T1000 (cell line): ENCODE data around the gene NLGN1.
"Not testable (repeated sequence)": the region's sequence is repeated elsewhere in the genome, so short reads cannot be mapped to it uniquely, and the experiment has no call there.

Source experiments
- DNase-seq: peaks from one replicate; lab custom pipeline; 2025; ENCODE audit warnings: mixed read lengths; lab: John Stamatoyannopoulos, UW

The NLGN1 gene

GRCh38 chr3:174162550-174162949 lies 765.0 kb downstream of the NLGN1 start:
- DNase-seq = no peak

- no peak for DNase-seq
These were observed 770.5 kb downstream of the NLGN1 start for GRCh38 chr3:174168026-174168425.

- no peak for DNase-seq
These were observed 771.2 kb downstream of the NLGN1 start for GRCh38 chr3:174168538-174169254.

- no peak for DNase-seq
These were observed 772.2 kb downstream of the NLGN1 start for GRCh38 chr3:174169736-174170135.

- no peak for DNase-seq
These were observed 772.7 kb downstream of the NLGN1 start for GRCh38 chr3:174170248-174170647.

- no peak for DNase-seq
These were observed 788.9 kb downstream of the NLGN1 start for GRCh38 chr3:174186377-174186989.

GRCh38 chr3:174191380-174191779 lies 793.8 kb downstream of the NLGN1 start:
- DNase-seq = no peak

- no peak for DNase-seq
These were observed 794.4 kb downstream of the NLGN1 start for GRCh38 chr3:174191895-174192294.

- DNase-seq = no peak
These were observed 794.9 kb downstream of the NLGN1 start for GRCh38 chr3:174192471-174192870.

GRCh38 chr3:174193604-174194003 lies 796.1 kb downstream of the NLGN1 start:
- no peak for DNase-seq

GRCh38 chr3:174197416-174197815 lies 799.9 kb downstream of the NLGN1 start:
- DNase-seq = no peak

- no peak for DNase-seq
These were observed 800.7 kb downstream of the NLGN1 start for GRCh38 chr3:174198199-174198598.

GRCh38 chr3:174199696-174200095 lies 802.2 kb downstream of the NLGN1 start:
- no peak for DNase-seq

- DNase-seq = no peak
These were observed 804.6 kb downstream of the NLGN1 start for GRCh38 chr3:174202116-174202515.

- no peak for DNase-seq
These were observed 805.0 kb downstream of the NLGN1 start for GRCh38 chr3:174202561-174202960.

- no peak for DNase-seq
These were observed 807.2 kb downstream of the NLGN1 start for GRCh38 chr3:174204765-174205164.

GRCh38 chr3:174206607-174207192 lies 809.2 kb downstream of the NLGN1 start:
- DNase-seq = no peak

- no peak for DNase-seq
These were observed 810.6 kb downstream of the NLGN1 start for GRCh38 chr3:174208161-174208560.

GRCh38 chr3:174211896-174212295 lies 814.4 kb downstream of the NLGN1 start:
- not testable (repeated sequence) for DNase-seq

GRCh38 chr3:174215456-174215855 lies 817.9 kb downstream of the NLGN1 start:
- no peak for DNase-seq

- DNase-seq = no peak
These were observed 818.5 kb downstream of the NLGN1 start for GRCh38 chr3:174216019-174216418.

GRCh38 chr3:174216946-174217718 lies 819.6 kb downstream of the NLGN1 start:
- no peak for DNase-seq

GRCh38 chr3:174218016-174218415 lies 820.5 kb downstream of the NLGN1 start:
- no peak for DNase-seq
